GM12865 (cell line): ENCODE measurements around the gene APCDD1.

Experiments
- DNase-seq: peaks from one replicate; pipeline ENCODE4 v3.0.0; 2010; ENCODE audit warnings: low read depth
- H3K4me3 ChIP-seq: 2 replicates; pipeline ENCODE4 v1.5.1; 2011; ENCODE audit warnings: mild to moderate bottlenecking, low read depth, low read length, control low read depth
- TF ChIP-seq, protein P1 (sequence below): IDR thresholded peaks from 2 replicates; pipeline ENCODE4 v1.5.1; 2011; ENCODE audit warnings: low read length, control low read depth, low read depth, inconsistent platforms; ENCODE audit not compliant: insufficient read depth; ENCODE audit errors: missing control alignments

The APCDD1 gene

DNA sequence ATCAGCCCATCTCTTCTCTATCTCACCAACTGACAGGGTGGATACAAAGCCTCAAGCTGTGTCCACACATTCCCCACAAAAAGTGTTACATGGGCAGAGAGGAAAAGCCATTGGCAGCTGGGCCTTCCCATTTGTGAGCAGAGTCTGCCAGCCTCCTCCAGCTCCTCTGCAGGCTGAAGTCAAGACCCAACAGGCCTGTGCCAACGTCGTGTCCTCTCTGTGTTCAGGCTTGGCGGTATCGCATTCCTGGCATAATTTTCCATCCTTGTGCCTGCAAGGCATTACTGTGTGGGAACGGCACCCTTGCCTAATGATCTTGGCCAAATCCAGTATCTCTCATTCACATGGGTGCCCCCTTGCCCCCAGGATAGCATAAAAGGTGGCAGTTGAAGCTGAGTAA lies 41.5 kb upstream of the APCDD1 start:
- TF ChIP-seq, protein P1, sequence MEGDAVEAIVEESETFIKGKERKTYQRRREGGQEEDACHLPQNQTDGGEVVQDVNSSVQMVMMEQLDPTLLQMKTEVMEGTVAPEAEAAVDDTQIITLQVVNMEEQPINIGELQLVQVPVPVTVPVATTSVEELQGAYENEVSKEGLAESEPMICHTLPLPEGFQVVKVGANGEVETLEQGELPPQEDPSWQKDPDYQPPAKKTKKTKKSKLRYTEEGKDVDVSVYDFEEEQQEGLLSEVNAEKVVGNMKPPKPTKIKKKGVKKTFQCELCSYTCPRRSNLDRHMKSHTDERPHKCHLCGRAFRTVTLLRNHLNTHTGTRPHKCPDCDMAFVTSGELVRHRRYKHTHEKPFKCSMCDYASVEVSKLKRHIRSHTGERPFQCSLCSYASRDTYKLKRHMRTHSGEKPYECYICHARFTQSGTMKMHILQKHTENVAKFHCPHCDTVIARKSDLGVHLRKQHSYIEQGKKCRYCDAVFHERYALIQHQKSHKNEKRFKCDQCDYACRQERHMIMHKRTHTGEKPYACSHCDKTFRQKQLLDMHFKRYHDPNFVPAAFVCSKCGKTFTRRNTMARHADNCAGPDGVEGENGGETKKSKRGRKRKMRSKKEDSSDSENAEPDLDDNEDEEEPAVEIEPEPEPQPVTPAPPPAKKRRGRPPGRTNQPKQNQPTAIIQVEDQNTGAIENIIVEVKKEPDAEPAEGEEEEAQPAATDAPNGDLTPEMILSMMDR, result no peak
- no peak for DNase-seq
- no peak overlapping the region for H3K4me3 ChIP-seq

DNA sequence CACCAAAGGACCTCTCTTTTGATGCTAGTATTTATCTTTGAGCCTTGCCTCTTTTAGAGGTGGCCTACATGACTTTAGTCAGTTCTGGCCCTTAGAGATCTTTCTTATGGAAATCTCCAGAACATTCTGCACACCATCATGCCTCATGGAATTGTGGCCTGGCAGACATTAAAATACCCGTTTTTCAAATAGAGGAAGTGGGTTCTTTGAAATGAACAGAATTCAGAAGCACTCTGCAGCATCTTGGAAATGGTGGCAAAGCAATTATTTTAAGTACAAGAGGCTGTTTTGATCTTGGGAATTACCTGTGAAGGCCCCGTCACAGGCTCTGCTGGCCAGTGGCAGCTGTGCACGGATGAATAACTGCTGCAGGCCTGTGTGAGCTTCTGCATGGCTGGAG lies 40.7 kb upstream of the APCDD1 start:
- TF ChIP-seq, protein P1, result no peak
- H3K4me3 ChIP-seq, result no peak overlapping the region
- no peak for DNase-seq

DNA sequence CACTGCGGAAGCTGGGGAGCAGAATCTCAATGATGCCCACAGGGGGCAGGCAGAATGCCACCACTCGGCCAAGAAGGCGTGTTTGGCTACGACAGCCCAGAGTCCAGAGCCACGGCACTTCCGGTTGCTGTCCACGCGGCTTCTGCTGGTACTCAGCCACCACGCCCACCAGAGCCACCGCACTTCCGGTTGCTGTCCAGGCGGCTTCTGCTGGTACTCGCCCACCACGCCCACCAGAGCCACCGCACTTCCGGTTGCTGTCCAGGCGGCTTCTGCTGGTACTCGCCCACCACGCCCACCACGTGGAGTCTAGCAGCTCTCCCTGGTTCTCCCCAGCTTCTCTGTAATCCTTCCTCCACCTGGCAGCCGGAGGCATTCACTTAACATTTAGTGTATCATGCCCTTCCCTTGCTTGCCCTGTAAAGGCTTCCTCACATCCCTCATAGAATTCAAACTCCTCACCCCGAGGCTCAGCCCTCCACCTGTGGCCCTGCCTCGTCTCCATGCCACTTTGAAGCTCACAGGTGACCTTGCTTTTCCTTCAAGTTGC lies 40.1 kb upstream of the APCDD1 start:
- no peak overlapping the region for H3K4me3 ChIP-seq
- TF ChIP-seq, protein P1, result no peak
- no peak for DNase-seq

DNA sequence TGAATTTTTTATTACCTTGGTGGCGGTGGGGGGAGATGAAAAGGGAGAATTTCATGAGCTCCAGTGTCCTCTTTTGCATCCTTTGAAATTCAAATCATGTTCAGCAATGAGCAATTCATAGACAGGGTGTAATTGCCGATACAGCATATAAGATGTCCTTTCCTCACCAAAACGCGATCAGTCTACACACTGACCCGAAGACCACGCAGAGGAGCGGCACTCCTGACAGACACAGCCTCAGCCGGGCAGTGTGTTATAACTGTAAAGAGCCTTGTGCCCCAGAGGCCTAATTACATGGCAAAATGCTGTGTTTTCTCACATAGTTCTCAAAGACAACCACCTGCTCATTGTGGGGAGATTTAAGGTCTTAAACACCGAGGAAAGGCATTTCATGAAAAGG lies 38.4 kb upstream of the APCDD1 start:
- no peak overlapping the region for H3K4me3 ChIP-seq
- no peak for DNase-seq
- TF ChIP-seq, protein P1, result no peak

DNA sequence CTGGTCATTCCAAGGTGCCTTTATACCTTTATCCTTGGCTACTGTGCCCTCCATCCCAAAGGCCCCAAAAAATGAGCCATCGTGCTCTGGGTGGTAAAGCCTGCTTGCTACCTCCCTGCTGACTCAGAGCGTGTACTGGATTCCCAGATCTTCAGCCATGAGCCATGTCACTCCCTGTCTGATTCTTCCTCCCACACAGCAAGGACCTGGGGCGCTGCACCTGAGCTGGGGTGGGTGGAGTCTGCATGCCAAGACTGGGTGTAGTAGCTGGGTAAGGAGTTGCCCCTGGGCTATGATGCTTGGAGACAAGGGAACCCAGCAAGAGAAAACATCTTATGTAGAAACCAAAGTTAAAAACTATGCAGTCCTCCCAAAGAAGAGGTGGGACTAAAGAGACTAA lies 37.2 kb upstream of the APCDD1 start:
- DNase-seq, result no peak
- TF ChIP-seq, protein P1, result no peak
- H3K4me3 ChIP-seq, result no peak overlapping the region

DNA sequence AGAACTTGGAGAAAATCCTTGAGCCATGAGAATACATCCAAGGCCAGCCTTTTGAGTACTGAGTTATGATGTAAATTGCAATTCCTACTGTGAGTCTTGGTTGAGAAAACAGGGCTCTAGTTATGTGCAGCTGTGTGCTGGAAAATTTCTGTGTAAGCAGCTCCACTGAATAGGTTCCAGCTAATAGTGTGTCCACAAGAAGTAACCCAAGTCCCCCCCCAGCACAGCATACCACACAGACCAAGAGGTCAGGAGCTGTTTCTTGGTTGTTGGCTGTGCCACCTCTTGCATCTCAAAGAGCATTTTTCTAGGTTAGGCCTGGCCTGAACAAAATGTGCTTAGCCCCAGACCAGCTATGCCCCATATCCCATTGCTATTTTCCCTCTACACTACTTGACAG lies 36.8 kb upstream of the APCDD1 start:
- TF ChIP-seq, protein P1, result no peak
- no peak for DNase-seq
- no peak overlapping the region for H3K4me3 ChIP-seq

DNA sequence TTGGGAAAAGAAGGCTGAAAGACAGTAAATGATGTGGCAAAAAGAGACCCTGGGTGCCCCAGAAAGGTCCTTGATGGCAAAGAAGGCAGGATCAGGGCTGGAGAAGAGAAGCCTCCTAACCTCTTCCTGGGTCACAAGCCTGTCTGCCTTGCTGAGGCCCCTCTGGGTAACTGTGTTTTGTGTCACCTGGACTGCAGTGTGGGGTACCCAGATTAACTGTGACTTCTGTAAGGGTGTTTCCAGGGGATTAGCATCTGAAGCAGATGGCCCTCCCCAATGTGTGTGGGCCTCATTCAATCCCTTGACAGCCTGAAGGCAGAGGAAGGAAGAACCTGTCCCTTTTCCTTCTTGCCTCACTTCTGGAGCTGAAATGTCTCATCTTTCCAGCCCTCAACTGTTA lies 35.6 kb upstream of the APCDD1 start:
- no peak overlapping the region for H3K4me3 ChIP-seq
- TF ChIP-seq, protein P1, result no peak
- DNase-seq, result no peak
